OCI-LY1 (cell line): Measurements from ENCODE around the gene TEAD1.

Source experiments
- CTCF ChIP-seq: fragments of 200-600 bp; sonication (generic), shearing (Covaris generic); IDR thresholded peaks from 2 replicates; pipeline ENCODE4 v1.5.1; 2017; ENCODE audit warnings: mild to moderate bottlenecking, antibody characterized with exemption, low read length, moderate library complexity, mixed read lengths
- EZH2 ChIP-seq: fragments of 200-600 bp; sonication (generic), shearing (Covaris generic); IDR thresholded peaks from 2 replicates; pipeline ENCODE4 v1.8.0; 2017; ENCODE audit warnings: borderline replicate concordance, mixed run types, mild to moderate bottlenecking, antibody characterized with exemption, low read length, moderate library complexity, mixed read lengths

GRCh38 chr11:12829540-12830314 lies 155.5 kb downstream of the TEAD1 start:
- TF ChIP-seq CTCF (no peak), EZH2 (no peak)
